Prostate gland (tissue), 2 donors: ENCODE results near the gene GANAB. TPM values are rescaled to one million over a fixed set of nuclear protein-coding genes. Genes with fewer than 3 reads are reported as not detected.
"Not testable (repeated sequence)": the region's sequence is repeated elsewhere in the genome, so short reads cannot be mapped to it uniquely, and the experiment has no call there.

Experiments used
- DNase-seq: peaks from one replicate; pipeline ENCODE4 v3.0.0-alpha.2; 2019; ENCODE audit warnings: low spot score
- H3K27ac ChIP-seq, 2 donors: fragments of 200-600 bp; sonication (generic); 2 replicates each; pipeline ENCODE4 v1.5.1; 2017 to 2019
- H3K27me3 ChIP-seq: fragments of 200-600 bp; sonication (generic); replicated peaks from 2 replicates; pipeline ENCODE4 v1.5.1; 2019; ENCODE audit not compliant: insufficient read depth
- H3K36me3 ChIP-seq, 2 donors: fragments of 200-600 bp; sonication (generic); 1 replicate in 1 of 2; 2 replicates in 1 of 2; pipeline versions ENCODE4 v1.5.1 to v1.8.1; 2017 to 2019
- H3K4me1 ChIP-seq: fragments of 200-600 bp; sonication (generic); replicated peaks from 2 replicates; pipeline ENCODE4 v1.5.1; 2019
- H3K4me3 ChIP-seq, 2 donors: fragments of 200-600 bp; sonication (generic); 2 replicates each; pipeline ENCODE4 v1.5.1; 2017 to 2019
- H3K9me3 ChIP-seq: fragments of 200-600 bp; sonication (generic); 2 replicates; pipeline ENCODE4 v1.5.1; 2017
- POLR2A ChIP-seq: fragments of 450-650 bp; IDR thresholded peaks from one replicate; pipeline ENCODE4 v1.6.1; 2016; ENCODE audit warnings: antibody characterized with exemption, mild to moderate bottlenecking
- POLR2AphosphoS5 ChIP-seq: sonication (generic); formaldehyde crosslinking; IDR thresholded peaks from one replicate; pipeline ENCODE4 v1.6.1; 2017; ENCODE audit warnings: antibody characterized with exemption
- WGBS: methylation state at CpG from one replicate; pipeline ENCODE4 v1.1.5; 2018; 5-methylcytosine and 5-hydroxymethylcytosine counted together
- intact Hi-C: fragments of 100-400 bp; cut with DNase I; formaldehyde crosslinking; loops from one replicate; pipeline ENCODE4 v1.14.2; 2022
- total RNA-seq, 2 donors: library from RNA; depleted of rRNA; stranded (reverse); fragments of >200 nt; gene quantifications; one replicate each; pipeline ENCODE4 v1.1.0, GENCODE V29; 2016
- TF ChIP-seq, protein P1 (sequence below), 4 experiments: fragments of 200-600 bp in 2 of 4; fragments of 450-650 bp in 2 of 4; sonication (generic) in 2 of 4; IDR thresholded peaks; 1 replicate in 3 of 4; 2 replicates in 1 of 4; pipeline ENCODE4 v1.5.1; 2016 to 2019; ENCODE audit warnings: antibody characterized with exemption in 4 of 4, mild to moderate bottlenecking in 2 of 4, moderate library complexity in 2 of 4

Gene GANAB
- total RNA-seq, 2 donors from 2014 or later, result 163 to 199 TPM

DNA sequence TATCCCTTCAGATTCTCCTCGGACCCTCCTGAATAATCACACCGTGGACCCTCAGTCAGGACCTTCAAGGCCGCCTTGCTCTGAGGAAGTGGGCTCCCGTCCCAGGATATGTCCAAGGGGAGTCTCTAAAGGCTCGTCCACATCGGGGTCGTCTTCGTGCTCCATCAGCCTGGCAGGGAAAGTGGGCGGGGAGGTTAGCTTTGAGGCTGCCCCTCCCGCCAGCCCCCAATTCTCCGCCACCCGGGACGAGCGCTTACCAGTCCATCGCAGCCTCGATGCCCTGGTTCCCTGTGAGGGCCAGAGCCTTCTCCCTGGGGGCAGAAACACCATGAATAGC, 32.0 kb upstream of the GANAB start:
- intact Hi-C loops, result no loop called here
- Histone ChIP-seq H3K27me3 (no peaks in the 10 kb centered on the region), H3K36me3 (no peaks in the 10 kb centered on the region), H3K4me1 (peaks cover 8% of the 10 kb centered on the region), H3K4me3 (peak overlapping the region; percentile 86 to 90), H3K27ac (peak overlapping the region; percentile 79 to 82), H3K9me3 (no peaks in the 10 kb centered on the region)
- TF ChIP-seq, protein P1, sequence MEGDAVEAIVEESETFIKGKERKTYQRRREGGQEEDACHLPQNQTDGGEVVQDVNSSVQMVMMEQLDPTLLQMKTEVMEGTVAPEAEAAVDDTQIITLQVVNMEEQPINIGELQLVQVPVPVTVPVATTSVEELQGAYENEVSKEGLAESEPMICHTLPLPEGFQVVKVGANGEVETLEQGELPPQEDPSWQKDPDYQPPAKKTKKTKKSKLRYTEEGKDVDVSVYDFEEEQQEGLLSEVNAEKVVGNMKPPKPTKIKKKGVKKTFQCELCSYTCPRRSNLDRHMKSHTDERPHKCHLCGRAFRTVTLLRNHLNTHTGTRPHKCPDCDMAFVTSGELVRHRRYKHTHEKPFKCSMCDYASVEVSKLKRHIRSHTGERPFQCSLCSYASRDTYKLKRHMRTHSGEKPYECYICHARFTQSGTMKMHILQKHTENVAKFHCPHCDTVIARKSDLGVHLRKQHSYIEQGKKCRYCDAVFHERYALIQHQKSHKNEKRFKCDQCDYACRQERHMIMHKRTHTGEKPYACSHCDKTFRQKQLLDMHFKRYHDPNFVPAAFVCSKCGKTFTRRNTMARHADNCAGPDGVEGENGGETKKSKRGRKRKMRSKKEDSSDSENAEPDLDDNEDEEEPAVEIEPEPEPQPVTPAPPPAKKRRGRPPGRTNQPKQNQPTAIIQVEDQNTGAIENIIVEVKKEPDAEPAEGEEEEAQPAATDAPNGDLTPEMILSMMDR (IDR thresholded peaks at IDR 0.05), result no peak
- TF ChIP-seq POLR2AphosphoS5 (no peak), POLR2A (no peak)
- 5% methylated on average over 9 of the region's 16 CpGs for WGBS
- no peak for DNase-seq

DNA sequence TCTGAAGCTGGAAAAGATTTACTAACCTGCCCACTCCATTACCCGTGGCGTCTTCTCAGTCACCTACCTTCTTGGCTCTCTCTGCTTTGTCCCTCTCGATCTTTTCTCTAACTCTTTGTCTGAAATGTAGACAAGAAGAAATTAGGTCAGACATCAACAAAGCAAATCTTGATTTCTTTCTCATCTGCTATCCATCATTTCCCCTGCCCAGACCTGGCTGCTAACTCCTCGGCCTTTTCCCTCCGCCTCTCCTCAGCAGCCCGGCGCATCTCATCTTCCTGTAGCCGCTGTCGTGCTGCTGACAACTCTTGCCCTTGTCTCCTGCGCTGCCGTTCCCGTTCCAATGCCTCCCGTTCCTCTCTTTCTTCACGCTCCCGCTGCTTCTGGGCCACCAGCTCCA, 31.3 kb upstream of the GANAB start:
- Histone ChIP-seq H3K27ac (no peak overlapping the region), H3K4me1 (peaks cover 14% of the 10 kb centered on the region), H3K4me3 (peak overlapping the region in 1 of 2 donors; percentile 86), H3K27me3 (no peaks in the 10 kb centered on the region), H3K36me3 (no peaks in the 10 kb centered on the region), H3K9me3 (no peaks in the 10 kb centered on the region)
- 81% methylated on average over 15 of the region's 15 CpGs for WGBS
- intact Hi-C loops, result no loop called here
- TF ChIP-seq POLR2AphosphoS5 (no peak), POLR2A (no peak)
- TF ChIP-seq, protein P1 (IDR thresholded peaks at IDR 0.05), result no peak
- no peak for DNase-seq

DNA sequence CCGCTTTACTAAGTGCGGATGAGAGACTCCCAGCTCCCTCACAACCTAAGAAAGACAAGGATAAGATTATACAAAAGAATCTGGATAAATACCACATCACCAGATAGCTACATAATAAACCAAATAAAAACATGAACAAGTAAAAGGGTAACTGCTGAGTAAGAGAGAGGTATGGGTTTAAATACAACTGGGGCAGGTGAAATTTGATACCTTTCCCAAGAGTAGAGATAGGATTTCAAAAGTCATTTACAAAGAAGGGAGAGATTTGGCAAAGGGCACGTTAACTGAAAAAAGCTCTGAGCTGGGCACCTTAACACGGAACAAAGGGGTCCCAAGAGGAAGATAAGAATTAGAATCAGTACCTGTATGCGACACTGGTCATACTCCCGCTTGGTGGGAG, 30.7 kb upstream of the GANAB start:
- DNase-seq, result no peak
- no peaks in the 10 kb centered on the region for H3K36me3 ChIP-seq
- H3K4me1 ChIP-seq, result peaks cover 16% of the 10 kb centered on the region
- no peak for TF ChIP-seq POLR2A
- no peak for TF ChIP-seq POLR2AphosphoS5
- TF ChIP-seq, protein P1 (IDR thresholded peaks at IDR 0.05), result no peak
- no peaks in the 10 kb centered on the region for H3K9me3 ChIP-seq
- H3K27ac ChIP-seq, result no peak overlapping the region
- no peaks in the 10 kb centered on the region for H3K27me3 ChIP-seq
- no peak overlapping the region for H3K4me3 ChIP-seq
- intact Hi-C loops, result no loop called here
- WGBS, result 67% methylated on average over 6 of the region's 6 CpGs

DNA sequence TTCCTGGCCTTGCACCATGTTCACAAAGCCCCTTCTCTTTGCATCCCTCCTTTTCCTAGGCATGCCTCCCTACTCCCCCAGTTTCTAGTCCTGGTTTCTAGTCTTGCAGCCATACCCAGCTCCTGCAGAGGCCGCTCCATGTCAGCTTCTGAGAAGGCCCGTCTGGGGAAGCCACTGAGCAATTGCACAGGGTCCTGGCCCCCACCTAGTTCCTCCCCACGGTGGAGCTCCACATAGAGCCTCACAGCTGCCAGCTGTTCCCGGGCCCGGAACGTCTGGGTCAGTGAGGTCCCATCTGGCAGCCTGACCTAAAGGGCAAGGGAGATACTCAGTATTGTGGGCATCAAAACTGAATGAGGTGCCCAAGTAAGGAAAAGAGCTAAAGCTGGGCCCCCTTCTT, 30.3 kb upstream of the GANAB start:
- WGBS, result 51% methylated on average over 6 of the region's 6 CpGs

DNA sequence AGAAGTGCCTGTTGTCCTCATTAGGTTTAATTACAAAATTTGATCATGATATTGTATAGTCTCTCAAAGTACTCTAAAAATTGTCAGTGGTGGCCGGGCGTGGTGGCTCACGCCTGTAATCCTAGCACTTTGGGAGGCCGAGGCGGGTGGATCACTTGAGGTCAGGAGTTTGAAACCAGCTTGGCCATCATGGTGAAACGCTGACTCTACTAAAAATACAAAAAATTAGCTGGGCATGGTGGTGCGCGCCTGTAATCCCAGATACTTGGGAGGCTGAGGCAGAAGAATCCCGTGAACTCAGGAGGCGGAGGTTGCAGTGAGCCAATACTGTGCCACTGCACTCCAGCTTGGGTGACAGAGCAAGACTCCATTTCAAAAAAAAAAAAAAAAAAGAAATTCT, 29.0 kb upstream of the GANAB start:
- H3K4me1 ChIP-seq, result peaks cover 18% of the 10 kb centered on the region
- 91% methylated on average over 10 of the region's 10 CpGs for WGBS
- H3K36me3 ChIP-seq, H3K4me3 ChIP-seq, H3K27me3 ChIP-seq, H3K27ac ChIP-seq, intact Hi-C loops, H3K9me3 ChIP-seq, DNase-seq: not testable (repeated sequence)

More for the DNA sequence above, 30.3 kb upstream of the GANAB start:
- Histone ChIP-seq H3K9me3 (no peaks in the 10 kb centered on the region), H3K4me3 (no peak overlapping the region), H3K27ac (no peak overlapping the region), H3K4me1 (peaks cover 16% of the 10 kb centered on the region), H3K27me3 (no peaks in the 10 kb centered on the region), H3K36me3 (no peaks in the 10 kb centered on the region)
- TF ChIP-seq, protein P1 (IDR thresholded peaks at IDR 0.05), result no peak
- TF ChIP-seq POLR2AphosphoS5, result no peak
- no peak for TF ChIP-seq POLR2A
- DNase-seq, result no peak
- intact Hi-C loops, result no loop called here
